SU-DHL-6 (cell line): ENCODE measurements around the gene RASSF3.

Experiments
- H2AFZ ChIP-seq: fragments of 200-600 bp; sonication (generic); 2 replicates; pipeline ENCODE4 v1.6.1; 2014; ENCODE audit warnings: low read depth, mild to moderate bottlenecking, moderate library complexity, mixed read lengths, antibody characterized with exemption, low read length; ENCODE audit not compliant: severe bottlenecking
- H3F3A ChIP-seq: fragments of 200-600 bp; shearing (Covaris generic); 2 replicates; pipeline ENCODE4 v1.6.0; 2016; ENCODE audit warnings: antibody characterized with exemption, mild to moderate bottlenecking; ENCODE audit not compliant: insufficient read depth
- H3K27ac ChIP-seq: fragments of 200-600 bp; sonication (generic); 2 replicates; pipeline ENCODE4 v1.5.1; 2016; ENCODE audit warnings: low read depth, mild to moderate bottlenecking, low read length, moderate library complexity, mixed read lengths
- H3K27me3 ChIP-seq: fragments of 200-600 bp; sonication (generic), shearing (Covaris generic); 2 replicates; pipeline ENCODE4 v1.6.0; 2014; ENCODE audit warnings: mild to moderate bottlenecking, low read length
- H3K36me3 ChIP-seq: fragments of 200-600 bp; sonication (generic); 2 replicates; pipeline ENCODE4 v1.6.1; 2014; ENCODE audit warnings: mild to moderate bottlenecking, low read length, mixed read lengths
- H3K4me2 ChIP-seq: fragments of 300-600, 200-600 bp; shearing (Covaris generic), sonication (generic); 2 replicates; pipeline ENCODE4 v1.6.0; 2014; ENCODE audit warnings: low read length, low read depth, mild to moderate bottlenecking; ENCODE audit not compliant: poor library complexity, severe bottlenecking
- H3K4me3 ChIP-seq: fragments of 200-600 bp; sonication (generic); 2 replicates; pipeline ENCODE4 v1.5.1; 2014; ENCODE audit warnings: antibody characterized with exemption, low read length, mild to moderate bottlenecking, mixed read lengths; ENCODE audit not compliant: insufficient read depth, poor library complexity, severe bottlenecking
- H3K79me2 ChIP-seq: fragments of 200-600 bp; sonication (generic); 2 replicates; pipeline ENCODE4 v1.6.1; 2014; ENCODE audit warnings: mild to moderate bottlenecking, low read length, moderate library complexity; ENCODE audit not compliant: insufficient read depth
- H3K9ac ChIP-seq: fragments of 200-600 bp; sonication (generic); 2 replicates; pipeline ENCODE4 v1.7.0; 2014; ENCODE audit warnings: mild to moderate bottlenecking, low read length
- H3K9me2 ChIP-seq: fragments of 200-600 bp; sonication (generic); replicated peaks from 2 replicates; pipeline ENCODE4 v1.6.1; 2014; ENCODE audit warnings: low read length; ENCODE audit not compliant: insufficient read depth
- H3K9me3 ChIP-seq: fragments of 200-600 bp; sonication (generic); 2 replicates; pipeline ENCODE4 v1.6.1; 2014; ENCODE audit warnings: low read length, mixed read lengths; ENCODE audit not compliant: insufficient read depth
- H4K20me1 ChIP-seq: fragments of 200-600 bp; sonication (generic); 2 replicates; pipeline ENCODE4 v1.6.1; 2014; ENCODE audit warnings: low read depth, mild to moderate bottlenecking, antibody characterized with exemption, low read length, moderate library complexity, mixed read lengths
- EZH2phosphoT487 ChIP-seq: fragments of 200-600 bp; sonication (generic), shearing (Covaris generic); conservative IDR thresholded peaks from 2 replicates; pipeline ENCODE4 v1.6.1; 2018; ENCODE audit warnings: mild to moderate bottlenecking, antibody characterized with exemption, low read length, moderate library complexity, mixed read lengths
- TF ChIP-seq, protein P1 (sequence below): fragments of 200-600 bp; sonication (generic); IDR thresholded peaks from one replicate; pipeline ENCODE4 v1.5.1; 2017; ENCODE audit warnings: antibody characterized with exemption, mild to moderate bottlenecking, low read length, moderate library complexity; ENCODE audit not compliant: insufficient read depth, poor library complexity, severe bottlenecking

The RASSF3 gene

DNA sequence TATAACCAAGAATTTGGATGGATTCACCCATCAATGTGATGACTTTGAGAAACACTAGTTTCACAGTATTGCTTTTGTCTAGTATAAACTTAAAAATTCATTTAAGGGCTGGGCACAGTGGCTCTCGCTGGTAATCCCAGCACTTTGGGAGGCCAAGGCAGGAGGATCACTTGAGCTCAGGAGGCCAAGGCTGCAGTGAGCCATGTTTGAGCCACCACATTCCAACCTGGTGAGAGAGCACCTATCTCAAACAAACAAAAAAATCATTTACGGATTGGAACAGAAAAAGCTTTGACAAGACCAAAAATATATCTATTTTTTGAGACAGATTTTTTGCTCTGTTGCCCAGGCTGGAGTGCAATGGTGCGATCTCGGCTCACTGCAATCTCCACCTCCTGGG lies 121.4 kb downstream of the RASSF3 start:
- H3K36me3 ChIP-seq, result no peaks in the 10 kb centered on the region
- no peaks in the 10 kb centered on the region for H4K20me1 ChIP-seq
- no peaks in the 10 kb centered on the region for H3K9me3 ChIP-seq
- H3K9me2 ChIP-seq, result no peaks in the 10 kb centered on the region
- no peaks in the 10 kb centered on the region for H3F3A ChIP-seq
- TF ChIP-seq, protein P1, sequence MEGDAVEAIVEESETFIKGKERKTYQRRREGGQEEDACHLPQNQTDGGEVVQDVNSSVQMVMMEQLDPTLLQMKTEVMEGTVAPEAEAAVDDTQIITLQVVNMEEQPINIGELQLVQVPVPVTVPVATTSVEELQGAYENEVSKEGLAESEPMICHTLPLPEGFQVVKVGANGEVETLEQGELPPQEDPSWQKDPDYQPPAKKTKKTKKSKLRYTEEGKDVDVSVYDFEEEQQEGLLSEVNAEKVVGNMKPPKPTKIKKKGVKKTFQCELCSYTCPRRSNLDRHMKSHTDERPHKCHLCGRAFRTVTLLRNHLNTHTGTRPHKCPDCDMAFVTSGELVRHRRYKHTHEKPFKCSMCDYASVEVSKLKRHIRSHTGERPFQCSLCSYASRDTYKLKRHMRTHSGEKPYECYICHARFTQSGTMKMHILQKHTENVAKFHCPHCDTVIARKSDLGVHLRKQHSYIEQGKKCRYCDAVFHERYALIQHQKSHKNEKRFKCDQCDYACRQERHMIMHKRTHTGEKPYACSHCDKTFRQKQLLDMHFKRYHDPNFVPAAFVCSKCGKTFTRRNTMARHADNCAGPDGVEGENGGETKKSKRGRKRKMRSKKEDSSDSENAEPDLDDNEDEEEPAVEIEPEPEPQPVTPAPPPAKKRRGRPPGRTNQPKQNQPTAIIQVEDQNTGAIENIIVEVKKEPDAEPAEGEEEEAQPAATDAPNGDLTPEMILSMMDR, result no peak
- TF ChIP-seq EZH2phosphoT487, result no peak
- no peak overlapping the region for H3K4me2 ChIP-seq
- H3K27me3 ChIP-seq, result no peaks in the 10 kb centered on the region
- no peak overlapping the region for H3K4me3 ChIP-seq
- no peak overlapping the region for H3K27ac ChIP-seq
- no peak overlapping the region for H3K9ac ChIP-seq
- H2AFZ ChIP-seq, result no peak overlapping the region
- no peaks in the 10 kb centered on the region for H3K79me2 ChIP-seq

DNA sequence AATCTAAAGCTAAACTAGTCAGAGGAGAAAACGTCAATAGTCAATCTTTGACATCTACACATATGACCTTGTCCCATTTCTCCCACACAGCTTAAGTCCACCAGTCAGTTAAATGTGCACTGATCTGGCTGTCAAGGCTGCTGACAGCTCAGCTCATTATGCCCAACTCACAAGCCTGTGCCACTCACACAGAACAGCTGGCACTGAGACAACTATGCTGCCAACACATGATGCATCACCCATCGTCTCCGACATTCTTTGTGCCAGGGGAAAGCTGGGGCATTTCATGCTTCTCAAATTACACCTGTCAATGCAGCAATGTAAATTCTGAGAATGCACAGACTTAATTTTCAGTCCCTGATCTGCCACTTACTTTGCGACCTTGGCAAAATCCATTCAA lies 123.6 kb downstream of the RASSF3 start:
- H3K4me2 ChIP-seq, result no peak overlapping the region
- no peak overlapping the region for H3K27ac ChIP-seq

DNA sequence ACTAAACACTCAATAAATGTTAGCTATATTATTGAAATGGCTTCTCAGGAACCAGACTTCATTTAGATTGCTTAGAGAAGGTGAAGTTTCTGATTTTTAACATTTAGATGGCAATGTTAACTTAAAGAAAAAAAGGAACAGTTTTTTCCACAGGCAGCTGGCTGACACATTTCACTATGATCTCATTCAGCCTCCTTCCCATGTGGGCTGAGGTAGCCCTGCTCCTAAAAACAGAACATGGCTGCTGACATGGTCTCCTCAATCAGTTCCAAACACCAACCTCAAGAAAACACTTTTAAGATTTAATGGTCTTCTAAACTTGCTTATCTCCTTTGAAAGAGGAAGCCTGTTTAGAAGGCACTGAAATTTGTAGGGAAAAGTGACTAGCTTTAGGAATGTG lies 125.1 kb downstream of the RASSF3 start:
- Histone ChIP-seq H3K27me3 (no peaks in the 10 kb centered on the region), H3K27ac (no peak overlapping the region), H3K4me2 (no peak overlapping the region), H2AFZ (no peak overlapping the region), H3K36me3 (no peaks in the 10 kb centered on the region), H3K9me3 (no peaks in the 10 kb centered on the region), H3K4me3 (no peak overlapping the region), H3F3A (no peaks in the 10 kb centered on the region), H3K79me2 (no peaks in the 10 kb centered on the region), H3K9ac (no peak overlapping the region), H3K9me2 (no peaks in the 10 kb centered on the region), H4K20me1 (no peaks in the 10 kb centered on the region)
- TF ChIP-seq EZH2phosphoT487, result no peak
- TF ChIP-seq, protein P1, result no peak

More for the DNA sequence above, 123.6 kb downstream of the RASSF3 start:
- Histone ChIP-seq H3K9me2 (no peaks in the 10 kb centered on the region), H3K36me3 (no peaks in the 10 kb centered on the region), H3K27me3 (no peaks in the 10 kb centered on the region), H4K20me1 (no peaks in the 10 kb centered on the region), H3K9ac (no peak overlapping the region), H2AFZ (no peak overlapping the region), H3F3A (no peaks in the 10 kb centered on the region), H3K4me3 (no peak overlapping the region), H3K9me3 (no peaks in the 10 kb centered on the region), H3K79me2 (no peaks in the 10 kb centered on the region)
- TF ChIP-seq, protein P1, result no peak

DNA sequence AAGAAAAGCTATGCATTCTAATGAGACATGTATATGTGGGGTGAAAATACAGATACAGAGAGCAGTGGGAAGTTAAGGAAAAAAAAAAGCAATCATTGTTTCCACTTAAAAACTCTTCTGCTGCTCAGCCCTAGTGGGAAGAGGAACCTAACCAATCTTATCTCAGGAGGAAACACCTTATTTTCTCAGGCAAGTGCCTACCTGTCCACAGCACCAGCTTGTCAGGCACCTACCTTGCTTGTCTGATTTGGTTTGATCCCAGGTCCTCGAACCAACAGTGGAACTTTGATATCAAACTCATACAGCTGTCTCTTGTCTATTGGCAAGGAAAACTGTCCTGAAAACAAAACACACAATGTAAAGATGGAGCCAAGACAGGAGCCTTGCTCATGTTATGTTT lies 126.5 kb downstream of the RASSF3 start:
- H3K4me2 ChIP-seq, result no peak overlapping the region
- TF ChIP-seq EZH2phosphoT487, result no peak
- TF ChIP-seq, protein P1, result no peak
- H2AFZ ChIP-seq, result no peak overlapping the region
- no peaks in the 10 kb centered on the region for H4K20me1 ChIP-seq
- no peaks in the 10 kb centered on the region for H3K36me3 ChIP-seq
- no peak overlapping the region for H3K27ac ChIP-seq
- H3K4me3 ChIP-seq, result no peak overlapping the region
- no peaks in the 10 kb centered on the region for H3K79me2 ChIP-seq
- H3F3A ChIP-seq, result no peaks in the 10 kb centered on the region
- H3K27me3 ChIP-seq, result no peaks in the 10 kb centered on the region
- no peaks in the 10 kb centered on the region for H3K9me3 ChIP-seq
- no peaks in the 10 kb centered on the region for H3K9me2 ChIP-seq
- no peak overlapping the region for H3K9ac ChIP-seq
